PC-3 (cell line): ENCODE results near the gene CAMK1D.

Source experiments
- CTCF ChIP-seq: fragments of 300-600 bp; sonication (generic); conservative IDR thresholded peaks from 2 replicates; pipeline ENCODE4 v1.5.1; 2017; ENCODE audit warnings: antibody characterized with exemption, low read depth, mild to moderate bottlenecking, low read length
- EZH2 ChIP-seq: fragments of 300-600 bp; sonication (generic); IDR thresholded peaks from one replicate; pipeline ENCODE4 v1.6.1; 2017; ENCODE audit warnings: antibody characterized with exemption, mild to moderate bottlenecking, low read length; ENCODE audit not compliant: unreplicated experiment

DNA sequence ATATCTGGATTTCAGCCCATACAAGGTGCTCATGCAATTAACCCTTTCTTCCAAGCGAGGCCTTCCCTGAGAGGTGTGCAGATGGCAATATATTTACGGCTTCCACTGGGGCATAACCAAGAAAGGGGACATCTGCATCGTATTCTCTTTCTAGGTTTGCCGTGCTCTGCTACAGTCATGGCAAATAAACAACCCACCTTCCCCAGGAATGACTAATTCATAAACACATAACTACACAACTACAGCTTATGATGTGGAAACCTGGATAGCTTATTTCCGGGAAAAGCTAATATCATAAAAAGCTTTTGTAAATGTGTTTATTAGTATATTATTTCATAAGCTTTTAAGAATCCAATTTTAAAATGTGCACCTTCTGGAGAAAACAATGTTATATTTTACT is 120.0 kb downstream of the CAMK1D start:
- TF ChIP-seq CTCF: no peak
- no peak for TF ChIP-seq EZH2
